Activated T-cell treated with anti-CD3 and anti-CD28 coated beads for 4 hours (primary cell): ENCODE measurements around the gene MAMDC2.
"Not testable (repeated sequence)": the region's sequence is repeated elsewhere in the genome, so short reads cannot be mapped to it uniquely, and the experiment has no call there.

Experiments used
- DNase-seq: peaks from one replicate; pipeline ENCODE4 v3.0.0-alpha.2; 2020

MAMDC2 gene

DNA sequence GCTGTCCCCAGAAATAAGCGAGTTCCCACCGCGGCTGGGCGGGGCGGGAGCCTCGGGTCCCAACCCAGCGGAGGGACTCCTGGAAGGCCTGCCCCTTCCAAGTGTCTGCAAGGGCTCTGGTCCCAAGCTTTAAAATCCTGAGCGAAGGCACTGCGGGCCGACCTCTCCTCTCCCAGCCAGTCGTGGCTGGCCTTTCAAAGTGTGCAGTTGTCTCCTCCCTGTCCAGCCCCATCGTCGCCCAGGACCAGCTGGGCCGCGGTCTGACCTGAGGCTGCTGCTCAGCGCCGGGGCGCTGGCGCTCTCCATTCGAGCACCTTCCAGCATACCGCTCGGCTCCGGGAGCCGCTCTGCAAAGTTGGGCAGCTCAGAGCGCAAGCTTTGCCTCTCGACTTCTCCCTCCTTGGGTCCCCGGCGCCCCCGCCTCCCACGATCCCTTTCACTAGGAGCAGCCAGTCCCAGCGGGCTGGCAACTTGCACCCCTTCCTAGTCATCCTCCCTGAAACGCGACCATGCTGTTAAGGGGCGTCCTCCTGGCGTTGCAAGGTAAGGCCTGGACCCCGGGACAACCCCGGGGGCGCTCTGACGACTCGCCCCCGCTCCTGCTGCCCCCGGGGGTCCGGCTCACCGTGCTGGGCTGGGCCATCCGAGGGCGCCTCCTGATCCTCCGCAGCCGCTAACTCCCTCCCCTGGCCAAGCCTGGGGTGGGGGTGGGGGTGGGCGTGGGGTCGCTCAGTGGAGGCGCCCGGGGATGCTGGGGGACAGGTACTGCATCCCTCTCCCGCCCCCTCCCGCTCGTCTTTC lies at the start of gene MAMDC2:
Gene MAMDC2 (plus strand): TSS at position 160 of the 801 bp plus-strand sequence. CDS start 350 bp downstream, at position 510.
- DNase-seq, result no peak

DNA sequence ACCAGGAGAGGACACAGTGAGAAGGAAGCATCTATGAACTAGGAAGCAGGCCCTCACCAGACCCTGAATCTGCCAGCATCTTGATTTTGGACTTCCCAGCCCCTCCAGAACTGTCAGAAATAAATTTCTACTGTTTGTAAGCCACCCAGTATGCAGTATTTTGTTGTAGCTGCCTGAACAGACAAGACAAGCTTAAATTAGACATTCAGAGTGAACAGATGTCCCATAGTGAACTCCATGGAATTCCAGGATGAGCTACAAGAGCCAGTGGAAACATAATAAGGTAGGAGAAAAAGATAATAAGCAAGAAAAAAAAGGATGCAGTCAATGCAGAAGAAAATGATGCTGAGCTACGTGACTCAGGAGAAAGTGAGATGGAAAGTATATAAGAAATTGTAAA lies 47.8 kb upstream of the MAMDC2 start:
- no peak for DNase-seq

GRCh38 chr9:69996967-69997366 lies 46.7 kb upstream of the MAMDC2 start:
- no peak for DNase-seq

DNA sequence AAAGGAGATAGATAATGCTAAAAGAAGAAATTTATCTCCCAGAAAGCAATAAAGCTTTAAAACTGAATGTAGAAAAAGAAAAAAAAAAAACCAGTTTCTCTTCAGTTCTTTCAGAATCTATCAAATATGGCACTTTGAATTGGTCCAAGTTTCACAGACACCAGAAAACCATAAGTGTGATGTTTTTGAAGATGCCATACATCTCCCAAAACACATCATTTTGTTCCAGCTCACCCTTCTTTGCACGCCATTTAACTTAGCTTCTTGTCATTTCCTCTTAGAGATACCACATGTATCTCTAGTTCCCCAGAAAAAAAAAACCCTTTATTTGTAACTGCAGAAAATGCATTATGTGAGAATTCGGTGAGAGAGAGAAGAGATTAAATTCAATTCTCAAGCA lies 46.1 kb upstream of the MAMDC2 start:
- DNase-seq, result no peak

GRCh38 chr9:69999315-69999714 lies 44.3 kb upstream of the MAMDC2 start:
- no peak for DNase-seq

DNA sequence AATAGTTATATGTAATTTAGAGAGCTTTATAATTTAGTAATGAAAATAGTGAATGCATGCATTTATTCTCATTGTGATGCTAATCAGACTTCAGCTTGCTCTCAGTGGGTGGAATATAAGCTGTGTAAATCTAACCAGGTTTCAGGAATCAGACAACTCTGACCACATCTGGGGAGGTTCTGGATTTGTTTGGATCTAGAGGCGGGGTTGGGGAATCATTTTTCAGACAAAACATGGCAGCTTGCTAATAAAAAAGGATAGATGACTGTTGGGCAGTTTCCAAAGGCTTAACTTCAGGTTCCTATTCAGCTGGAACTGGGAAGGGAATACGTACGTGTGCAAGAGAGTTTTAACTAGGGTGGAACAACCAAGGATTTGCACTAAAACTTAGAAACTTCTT lies 43.2 kb upstream of the MAMDC2 start:
- no peak for DNase-seq

- DNase-seq, result no peak
These were observed 39.5 kb upstream of the MAMDC2 start for GRCh38 chr9:70003901-70004714.

- no peak for DNase-seq
These were observed 37.3 kb upstream of the MAMDC2 start for GRCh38 chr9:70006306-70006705.

GRCh38 chr9:70007831-70008230 lies 35.8 kb upstream of the MAMDC2 start:
- DNase-seq, result no peak

GRCh38 chr9:70010015-70010414 lies 33.6 kb upstream of the MAMDC2 start:
- no peak for DNase-seq

- DNase-seq, result no peak
These were observed 32.3 kb upstream of the MAMDC2 start for GRCh38 chr9:70011366-70011765.

GRCh38 chr9:70012569-70012968 lies 31.1 kb upstream of the MAMDC2 start:
- DNase-seq, result no peak

- DNase-seq, result no peak
These were observed 30.0 kb upstream of the MAMDC2 start for GRCh38 chr9:70013598-70014196.

DNA sequence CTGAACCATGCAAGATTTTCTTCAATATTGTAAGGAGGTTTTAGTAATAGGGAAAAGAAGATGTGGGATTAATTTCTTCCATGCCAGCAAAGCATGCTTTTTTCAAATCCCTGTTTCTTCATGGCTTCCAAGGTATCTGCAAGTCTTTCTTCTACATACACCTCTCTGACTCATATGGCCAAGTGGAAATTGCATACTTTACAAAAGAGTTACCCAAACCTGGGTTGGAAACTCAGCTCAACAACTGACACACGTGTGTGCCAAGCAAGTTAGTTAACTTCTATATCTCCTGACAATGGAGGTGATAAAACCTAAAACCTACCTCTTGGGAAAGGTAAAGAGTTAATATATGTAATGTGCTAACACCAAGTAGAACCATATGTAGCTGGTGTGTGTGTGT lies 28.5 kb upstream of the MAMDC2 start:
- no peak for DNase-seq

- DNase-seq, result no peak
These were observed 23.4 kb upstream of the MAMDC2 start for GRCh38 chr9:70020217-70020616.

DNA sequence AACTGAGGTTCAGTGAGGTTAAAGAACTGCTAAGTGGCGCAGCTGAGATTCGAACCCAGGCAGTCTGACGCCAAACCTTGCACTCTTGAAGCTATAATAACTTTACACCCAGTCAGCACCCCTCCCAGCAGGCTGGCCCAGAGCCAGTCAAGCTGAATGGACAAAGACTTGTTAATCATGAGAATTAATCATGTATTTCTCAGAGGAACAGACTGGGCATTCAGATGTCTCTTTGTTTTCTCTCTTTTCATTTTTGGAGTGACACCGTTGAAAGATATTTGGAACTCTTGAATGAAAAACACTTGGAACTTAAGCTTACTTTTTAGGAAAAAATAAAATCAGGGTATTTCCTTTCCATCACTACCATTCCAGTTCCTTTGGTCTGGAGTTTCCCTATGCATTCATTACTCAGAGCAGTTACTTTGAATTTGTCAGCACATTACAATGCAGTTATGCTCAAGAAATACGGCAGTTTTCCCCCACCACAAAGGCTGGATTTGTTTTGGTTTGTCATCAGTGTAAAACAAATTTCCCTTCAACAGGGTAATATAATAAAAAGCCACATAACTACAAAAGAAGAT lies 22.6 kb upstream of the MAMDC2 start:
- DNase-seq, result no peak

GRCh38 chr9:70028287-70028686 lies 15.4 kb upstream of the MAMDC2 start:
- DNase-seq, result no peak

DNA sequence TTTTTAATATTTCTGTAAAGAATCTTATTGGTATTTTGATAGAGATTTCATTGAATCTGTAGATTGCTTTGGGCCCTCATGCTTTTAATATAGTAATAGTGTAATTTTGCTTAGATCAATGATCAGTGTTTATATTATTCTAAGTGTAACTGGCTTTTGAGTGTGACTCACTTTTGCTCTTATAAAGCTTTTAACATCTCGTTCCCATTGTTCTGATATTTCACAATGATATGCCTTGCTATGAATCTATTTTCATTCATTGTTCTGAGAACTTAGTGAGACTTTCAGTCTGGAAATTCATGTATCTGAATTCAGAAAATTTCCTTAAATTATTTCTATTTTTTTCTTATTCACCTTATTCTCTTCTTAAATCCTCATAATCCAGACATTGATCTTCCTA lies 13.5 kb upstream of the MAMDC2 start:
- no peak for DNase-seq

GRCh38 chr9:70031141-70031545 lies 12.5 kb upstream of the MAMDC2 start:
- DNase-seq, result no peak

- no peak for DNase-seq
These were observed 9.4 kb upstream of the MAMDC2 start for GRCh38 chr9:70034271-70034711.

- DNase-seq, result no peak
These were observed 8.0 kb upstream of the MAMDC2 start for GRCh38 chr9:70035691-70036090.

- no peak for DNase-seq
These were observed 7.0 kb upstream of the MAMDC2 start for GRCh38 chr9:70036641-70037040.

DNA sequence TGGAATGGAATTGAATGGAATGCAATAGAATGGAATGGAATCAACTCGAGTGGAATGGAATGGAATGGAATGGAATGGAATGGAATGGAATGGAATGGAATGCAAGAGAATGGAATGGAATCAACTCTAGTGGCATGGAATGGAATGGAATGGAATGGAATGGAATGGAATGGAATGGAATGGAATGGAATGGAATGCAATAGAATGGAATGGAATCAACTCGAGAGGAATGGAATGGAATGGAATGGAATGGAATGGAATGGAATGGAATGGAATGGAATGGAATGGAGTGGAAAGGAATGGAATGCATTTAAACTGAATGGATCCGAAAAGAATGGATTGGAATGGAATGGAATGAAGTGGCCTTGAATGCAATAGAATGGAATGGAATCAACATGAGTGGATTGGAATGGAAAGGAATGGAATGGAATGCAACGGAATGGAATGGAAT lies 5.5 kb upstream of the MAMDC2 start:
- not testable (repeated sequence) for DNase-seq
